Activated T-helper 2 cell treated with anti-CD3 and anti-CD28 coated beads, Interferon-gamma antibody, Interleukin-2, Interleukin-4, amounts not matched to agents 10 μg/mL and 5 μg/mL and 100 μg/mL, durations not matched to agents 14 hours and 24 hours and 36 hours (primary cell): ENCODE results near the gene ARHGAP24. TPM values are rescaled to one million over a fixed set of nuclear protein-coding genes. Genes with fewer than 3 reads are reported as not detected.

ENCODE experiments used
- DNase-seq: peaks from one replicate; pipeline ENCODE4 v3.0.0; 2021; ENCODE audit warnings: low spot score
- H3K27ac Mint-ChIP-seq: one replicate; pipeline ENCODE4 v1.8.0; 2021; ENCODE audit warnings: mixed read lengths
- H3K27me3 Mint-ChIP-seq: one replicate; pipeline ENCODE4 v1.8.0; 2021; ENCODE audit warnings: low read depth, mixed read lengths
- H3K36me3 Mint-ChIP-seq: one replicate; pipeline ENCODE4 v1.8.0; 2021; ENCODE audit warnings: low read depth, mixed read lengths
- H3K4me1 Mint-ChIP-seq: one replicate; pipeline ENCODE4 v1.8.0; 2021; ENCODE audit warnings: low read depth, mixed read lengths
- H3K4me3 Mint-ChIP-seq: one replicate; pipeline ENCODE4 v1.8.0; 2021; ENCODE audit warnings: low read depth, mild to moderate bottlenecking, moderate library complexity, mixed read lengths
- H3K9me3 Mint-ChIP-seq: one replicate; pipeline ENCODE4 v1.8.0; 2021; ENCODE audit warnings: mixed read lengths
- intact Hi-C: fragments of 100-400 bp; cut with micrococcal nuclease; formaldehyde crosslinking; loops from one replicate; pipeline ENCODE4 v1.15.1; 2023
- total RNA-seq: library from RNA; stranded (reverse); gene quantifications from 2 replicates; pipeline ENCODE4 v1.2.3, GENCODE V29; 2022

The ARHGAP24 gene
- not detected in 2 replicates for total RNA-seq

DNA sequence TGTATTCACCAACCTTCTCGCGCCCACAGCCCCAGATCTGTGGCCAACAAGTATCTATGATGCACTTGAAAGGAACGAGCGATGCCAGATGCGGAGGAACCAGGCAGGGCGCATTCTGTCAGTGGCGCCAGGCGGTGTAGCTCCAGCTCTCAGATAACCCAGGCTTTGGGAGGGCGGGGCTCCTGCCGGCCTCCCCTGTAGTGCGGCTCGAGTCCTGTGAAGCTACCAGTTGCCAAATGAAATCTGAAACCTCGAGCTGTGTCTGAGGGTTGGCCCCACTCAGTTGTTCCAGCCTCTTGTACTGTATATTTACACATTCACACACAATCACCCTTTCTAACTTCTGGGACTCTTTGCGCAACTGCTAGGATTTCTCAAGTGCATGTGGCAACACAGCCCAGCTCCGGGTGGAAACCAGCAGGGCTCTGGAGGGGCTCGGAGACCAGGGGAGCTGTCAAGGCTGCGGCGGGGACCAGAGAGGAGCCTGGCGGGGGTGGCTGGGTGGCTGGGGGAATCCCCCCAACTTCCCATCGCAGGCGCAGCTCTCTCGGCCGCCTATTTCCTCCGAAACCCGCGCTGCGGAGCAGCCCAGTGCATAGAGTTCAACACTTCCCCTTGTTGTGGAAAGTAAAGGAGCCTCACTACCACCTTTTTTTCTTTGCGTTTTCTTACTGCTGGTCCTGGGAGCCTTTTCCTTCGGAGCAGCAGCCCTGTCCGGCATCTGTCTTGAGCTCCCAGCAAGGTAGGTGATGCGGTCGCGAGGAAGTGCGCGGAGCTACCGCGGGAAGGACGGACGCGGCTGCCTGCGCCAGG is at the start of gene ARHGAP24:
Gene ARHGAP24, plus strand, starts transcription at position 333 of the 813 bp plus-strand sequence.
- H3K4me1 Mint-ChIP-seq: peaks cover 3% of the 10 kb centered on the region
- H3K27me3 Mint-ChIP-seq: peaks cover 29% of the 10 kb centered on the region
- no peak within 1 kb of the TSS for H3K27ac Mint-ChIP-seq
- no peaks in the 10 kb centered on the region for H3K36me3 Mint-ChIP-seq
- DNase-seq: no peak
- H3K4me3 Mint-ChIP-seq: no peak within 1 kb of the TSS
- intact Hi-C loops: no loop called here
- H3K9me3 Mint-ChIP-seq: no peaks in the 10 kb centered on the region

DNA sequence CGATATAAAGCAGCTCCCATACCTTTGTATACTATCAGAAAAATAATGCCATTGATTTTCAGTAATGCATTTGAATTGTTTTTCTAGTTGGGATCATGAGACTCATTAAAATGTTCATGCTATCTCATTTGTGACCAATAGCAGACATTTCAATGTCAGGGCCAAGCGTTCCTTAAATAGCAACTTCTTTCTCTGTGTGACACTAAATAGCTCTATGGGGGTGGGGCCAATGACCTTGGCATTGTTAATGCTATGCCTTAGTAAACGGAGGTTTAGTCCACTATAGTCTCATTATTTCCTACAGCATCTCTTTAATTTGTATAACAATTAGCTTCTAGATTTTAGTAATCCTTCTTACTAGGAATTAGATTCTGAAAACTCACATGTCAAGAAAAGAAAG is 48.6 kb upstream of the ARHGAP24 start:
- Mint-ChIP-seq H3K4me3 (no peak overlapping the region), H3K4me1 (no peaks in the 10 kb centered on the region), H3K27me3 (no peaks in the 10 kb centered on the region), H3K9me3 (peaks cover 4% of the 10 kb centered on the region), H3K36me3 (no peaks in the 10 kb centered on the region), H3K27ac (no peak overlapping the region)
- intact Hi-C loops: no loop called here
- DNase-seq: no peak

DNA sequence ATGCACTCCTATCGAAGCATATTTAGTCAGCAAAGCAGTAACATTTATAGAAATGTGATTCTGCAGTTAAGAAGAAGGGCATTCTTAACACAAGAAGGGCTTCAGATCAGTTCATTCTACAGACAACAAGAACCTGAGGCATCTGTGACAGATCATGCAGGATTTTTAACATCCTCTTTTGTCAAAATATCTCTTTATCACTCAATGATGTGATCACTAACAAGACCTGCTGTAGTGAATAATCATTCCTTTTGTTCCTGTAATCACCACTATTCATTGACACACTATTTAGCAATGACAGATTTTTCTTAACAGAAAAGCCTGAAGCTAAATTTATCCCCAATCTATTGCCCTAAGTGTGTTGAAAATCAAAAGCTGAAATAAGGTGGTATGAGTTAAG is 47.8 kb upstream of the ARHGAP24 start:
- H3K27ac Mint-ChIP-seq: no peak overlapping the region
- H3K4me1 Mint-ChIP-seq: no peaks in the 10 kb centered on the region
- DNase-seq: no peak
- no peaks in the 10 kb centered on the region for H3K27me3 Mint-ChIP-seq
- H3K36me3 Mint-ChIP-seq: no peaks in the 10 kb centered on the region
- H3K9me3 Mint-ChIP-seq: peaks cover 4% of the 10 kb centered on the region
- intact Hi-C loops: no loop called here
- no peak overlapping the region for H3K4me3 Mint-ChIP-seq

DNA sequence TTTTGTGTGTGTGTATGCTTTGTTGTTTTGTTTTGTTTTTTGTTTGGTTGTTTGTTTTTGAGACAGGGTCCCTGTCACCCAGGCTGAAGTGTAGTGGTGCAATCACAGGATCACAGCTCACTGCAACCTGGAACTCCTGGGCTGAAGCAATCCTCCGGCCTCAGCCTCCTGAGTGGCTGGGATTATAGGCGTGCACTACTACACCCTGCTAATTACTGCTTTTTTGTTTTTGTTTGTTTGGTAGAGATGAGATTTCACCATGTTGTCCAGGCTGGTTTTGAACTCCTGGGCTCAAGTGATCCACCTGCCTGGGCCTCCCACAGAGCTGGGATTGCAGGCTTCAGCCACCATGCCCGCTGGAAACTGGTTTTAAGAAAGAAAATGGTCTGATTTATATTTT is 44.7 kb upstream of the ARHGAP24 start:
- Mint-ChIP-seq H3K27me3 (no peaks in the 10 kb centered on the region), H3K9me3 (peaks cover 4% of the 10 kb centered on the region), H3K36me3 (no peaks in the 10 kb centered on the region), H3K27ac (no peak overlapping the region), H3K4me3 (no peak overlapping the region), H3K4me1 (no peaks in the 10 kb centered on the region)
- intact Hi-C loops: no loop called here
- no peak for DNase-seq

DNA sequence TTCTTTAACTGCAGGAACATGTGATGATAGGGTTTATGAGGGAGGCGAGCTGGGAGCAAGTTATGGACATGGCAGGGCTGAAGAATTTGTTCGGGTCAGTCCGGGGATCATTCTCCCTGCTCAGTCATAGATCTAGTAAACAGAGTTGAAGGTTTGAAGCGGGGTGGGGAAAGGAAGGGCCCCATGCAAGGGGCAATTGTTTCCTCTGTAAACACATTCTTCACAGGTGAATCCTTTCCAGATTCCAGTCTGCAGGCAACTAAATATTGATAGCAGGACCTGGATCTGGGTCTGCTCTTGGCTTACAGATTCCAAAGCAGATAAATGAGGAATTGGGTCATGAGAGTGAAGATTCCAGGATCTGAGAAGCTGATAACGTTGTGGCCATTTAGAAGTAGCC is 44.3 kb upstream of the ARHGAP24 start:
- Mint-ChIP-seq H3K27me3 (no peaks in the 10 kb centered on the region), H3K4me3 (no peak overlapping the region)
- intact Hi-C loops: no loop called here

DNA sequence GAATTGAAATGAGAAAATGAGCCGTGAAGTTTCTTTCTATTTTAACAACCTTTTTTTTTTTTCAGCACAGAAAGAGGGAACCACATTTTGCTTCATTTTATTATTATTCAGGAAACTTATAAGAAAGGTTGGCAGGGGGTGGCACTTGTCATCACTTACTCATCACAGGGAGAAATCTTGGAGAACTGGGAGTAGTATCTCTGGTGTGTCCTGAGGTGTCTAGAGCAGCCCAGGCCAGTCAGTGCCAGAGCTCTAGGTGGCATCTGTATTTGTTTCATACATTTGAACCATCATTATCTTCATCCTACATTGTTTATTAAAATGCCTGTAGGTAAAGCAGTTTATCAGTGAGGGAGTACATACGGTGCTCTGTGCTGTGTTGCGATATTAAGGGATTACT is 43.8 kb upstream of the ARHGAP24 start:
- H3K36me3 Mint-ChIP-seq: no peaks in the 10 kb centered on the region
- H3K4me3 Mint-ChIP-seq: no peak overlapping the region
- no peak overlapping the region for H3K27ac Mint-ChIP-seq
- intact Hi-C loops: no loop called here
- no peak for DNase-seq
- no peaks in the 10 kb centered on the region for H3K9me3 Mint-ChIP-seq
- H3K4me1 Mint-ChIP-seq: no peaks in the 10 kb centered on the region
- H3K27me3 Mint-ChIP-seq: no peaks in the 10 kb centered on the region

More for the DNA sequence above, 44.3 kb upstream of the ARHGAP24 start:
- Mint-ChIP-seq H3K36me3 (no peaks in the 10 kb centered on the region), H3K27ac (no peak overlapping the region), H3K4me1 (no peaks in the 10 kb centered on the region), H3K9me3 (peaks cover 4% of the 10 kb centered on the region)
- no peak for DNase-seq

DNA sequence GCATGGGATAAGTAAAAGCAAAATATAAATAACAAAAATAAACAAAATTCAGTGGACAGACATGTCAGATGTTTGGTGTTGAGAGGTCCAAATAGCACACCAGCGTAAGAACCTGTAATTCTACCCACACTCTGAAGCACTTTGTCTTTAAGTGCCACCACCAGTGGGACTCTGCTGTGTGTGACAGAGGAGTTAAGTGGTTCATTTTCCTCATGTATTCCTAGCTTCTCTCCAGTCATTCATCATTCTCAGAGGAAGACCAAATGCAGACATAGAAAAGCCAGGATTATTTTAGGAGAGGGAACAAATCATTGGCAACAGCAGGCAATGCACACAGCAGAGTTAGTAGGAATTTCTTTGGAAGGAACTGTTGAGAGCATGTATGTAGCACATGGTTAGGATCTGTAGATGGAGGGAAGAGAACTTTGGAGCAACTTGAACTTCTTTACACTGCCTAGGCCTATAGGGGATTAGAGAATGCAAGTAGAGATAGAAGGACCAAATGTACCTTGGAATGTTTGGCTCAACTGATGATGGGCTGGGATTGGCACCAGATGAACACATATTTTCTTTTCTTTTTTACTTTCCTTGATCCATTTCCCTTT is 43.0 kb upstream of the ARHGAP24 start:
- Mint-ChIP-seq H3K36me3 (no peaks in the 10 kb centered on the region), H3K4me1 (no peaks in the 10 kb centered on the region), H3K27ac (no peak overlapping the region), H3K27me3 (no peaks in the 10 kb centered on the region), H3K9me3 (no peaks in the 10 kb centered on the region), H3K4me3 (no peak overlapping the region)
- DNase-seq: no peak
- intact Hi-C loops: no loop called here

DNA sequence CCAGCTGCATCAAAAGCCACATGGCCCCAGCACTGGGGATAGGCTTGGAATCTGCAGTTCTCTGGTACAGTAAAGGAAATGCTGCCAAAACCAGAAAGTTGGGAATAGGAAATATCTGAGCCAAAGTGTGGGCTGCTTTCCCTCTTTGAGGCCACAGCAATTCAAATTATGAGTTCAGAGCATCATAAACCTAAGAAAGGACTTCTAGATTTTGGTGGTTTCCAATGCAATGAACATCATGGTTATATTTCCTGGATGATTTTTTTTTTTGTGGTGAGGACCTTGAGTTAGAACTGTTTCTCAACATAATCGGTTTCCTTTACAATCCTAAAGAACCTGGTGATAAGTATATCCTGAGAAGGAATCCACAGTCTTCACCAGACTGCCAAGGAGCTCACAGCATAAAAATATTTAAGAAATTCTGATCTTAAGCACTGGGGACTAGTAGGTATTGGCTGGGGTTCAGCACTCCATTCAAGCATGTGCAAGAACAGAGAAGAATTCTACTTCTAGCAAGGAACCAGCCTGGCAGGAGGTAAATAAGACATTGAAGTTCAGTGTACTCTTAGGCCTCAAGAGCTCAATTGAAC is 29.8 kb upstream of the ARHGAP24 start:
- Mint-ChIP-seq H3K9me3 (no peaks in the 10 kb centered on the region), H3K27me3 (no peaks in the 10 kb centered on the region), H3K4me3 (no peak overlapping the region), H3K4me1 (no peaks in the 10 kb centered on the region), H3K27ac (no peak overlapping the region), H3K36me3 (no peaks in the 10 kb centered on the region)
- DNase-seq: no peak
- intact Hi-C loops: no loop called here

DNA sequence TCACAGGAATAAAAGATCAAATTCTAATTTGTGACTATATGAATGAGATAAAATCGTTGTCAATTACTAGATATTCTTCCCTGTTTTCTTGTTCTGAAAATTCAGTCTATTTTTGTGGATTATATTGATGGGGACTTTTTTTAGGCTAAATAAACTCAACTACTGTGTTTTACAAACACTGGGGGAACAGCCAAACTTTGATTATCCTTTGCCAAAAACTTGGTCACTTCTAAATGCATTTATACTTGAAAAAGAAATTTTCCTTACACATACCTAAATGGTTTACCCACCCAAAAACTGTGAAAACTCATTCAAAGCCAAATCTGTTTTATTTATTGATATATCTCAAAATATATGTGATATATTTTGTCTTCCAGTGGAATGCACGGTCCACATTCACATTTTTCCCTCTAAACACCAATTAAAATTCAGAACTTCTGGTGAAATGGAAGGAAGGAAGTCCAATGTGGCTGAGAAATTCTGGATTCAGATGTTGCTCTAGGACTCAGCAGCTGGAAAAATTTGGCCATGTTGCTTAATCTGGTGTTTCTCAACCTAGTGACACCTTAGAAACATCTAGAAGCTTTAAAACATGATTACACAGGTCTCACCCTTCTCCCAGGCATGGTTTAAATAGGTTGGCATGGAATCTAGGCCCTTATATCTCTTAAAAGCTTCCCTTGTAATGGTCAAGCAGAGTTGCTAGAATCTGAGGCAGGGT is 28.6 kb upstream of the ARHGAP24 start:
- no peaks in the 10 kb centered on the region for H3K9me3 Mint-ChIP-seq
- no peaks in the 10 kb centered on the region for H3K27me3 Mint-ChIP-seq
- H3K36me3 Mint-ChIP-seq: no peaks in the 10 kb centered on the region
- DNase-seq: no peak
- intact Hi-C loops: no loop called here
- H3K27ac Mint-ChIP-seq: no peak overlapping the region
- no peak overlapping the region for H3K4me3 Mint-ChIP-seq
- no peaks in the 10 kb centered on the region for H3K4me1 Mint-ChIP-seq

DNA sequence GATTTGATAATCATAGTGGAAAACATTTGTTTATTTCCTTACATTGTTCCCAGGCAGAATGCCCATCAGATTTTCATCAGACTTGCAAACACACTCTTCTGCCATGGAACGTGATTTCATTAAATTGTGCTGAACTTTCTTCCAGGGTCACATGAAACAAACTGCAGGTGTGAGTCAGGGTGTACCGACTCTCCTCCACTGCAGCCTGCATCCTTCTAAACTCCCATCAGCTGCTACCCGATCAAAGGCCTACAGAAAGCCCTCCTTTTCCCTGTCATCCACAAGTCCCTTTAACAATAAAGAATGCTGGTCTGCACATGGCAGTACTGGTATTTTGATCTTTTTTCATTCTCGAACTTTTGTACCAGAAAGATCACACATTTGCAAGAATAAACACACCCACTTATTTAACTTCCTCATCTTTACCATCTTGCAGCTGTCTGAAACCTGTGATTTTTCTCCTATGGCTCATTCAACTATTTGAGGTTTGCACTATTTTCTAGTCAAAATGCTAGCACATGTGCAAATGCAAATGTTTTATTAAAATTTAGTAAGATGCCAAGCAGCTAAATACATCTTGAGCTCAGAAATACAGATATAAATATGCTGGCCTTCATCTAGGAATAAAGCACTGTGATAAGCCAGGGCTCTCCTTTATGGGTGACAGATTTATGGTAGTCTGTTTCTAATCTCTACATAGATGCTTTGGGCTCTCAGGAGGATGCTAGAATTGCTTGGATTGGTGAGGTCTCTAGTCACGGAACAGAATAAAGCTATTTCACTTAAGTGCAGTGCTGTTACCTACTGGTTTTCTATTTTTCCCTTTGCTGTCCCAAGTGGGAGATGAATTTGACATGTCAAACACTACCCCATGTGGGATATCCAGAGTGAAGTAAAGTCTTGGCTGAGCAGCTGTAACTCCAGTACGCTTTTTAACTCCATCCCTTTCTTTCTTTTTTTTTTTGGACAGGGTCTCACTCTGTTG is 25.8 kb upstream of the ARHGAP24 start:
- Mint-ChIP-seq H3K9me3 (no peaks in the 10 kb centered on the region), H3K36me3 (no peaks in the 10 kb centered on the region), H3K4me1 (no peaks in the 10 kb centered on the region), H3K27me3 (no peaks in the 10 kb centered on the region), H3K4me3 (no peak overlapping the region), H3K27ac (no peak overlapping the region)
- DNase-seq: no peak
- intact Hi-C loops: no loop called here

DNA sequence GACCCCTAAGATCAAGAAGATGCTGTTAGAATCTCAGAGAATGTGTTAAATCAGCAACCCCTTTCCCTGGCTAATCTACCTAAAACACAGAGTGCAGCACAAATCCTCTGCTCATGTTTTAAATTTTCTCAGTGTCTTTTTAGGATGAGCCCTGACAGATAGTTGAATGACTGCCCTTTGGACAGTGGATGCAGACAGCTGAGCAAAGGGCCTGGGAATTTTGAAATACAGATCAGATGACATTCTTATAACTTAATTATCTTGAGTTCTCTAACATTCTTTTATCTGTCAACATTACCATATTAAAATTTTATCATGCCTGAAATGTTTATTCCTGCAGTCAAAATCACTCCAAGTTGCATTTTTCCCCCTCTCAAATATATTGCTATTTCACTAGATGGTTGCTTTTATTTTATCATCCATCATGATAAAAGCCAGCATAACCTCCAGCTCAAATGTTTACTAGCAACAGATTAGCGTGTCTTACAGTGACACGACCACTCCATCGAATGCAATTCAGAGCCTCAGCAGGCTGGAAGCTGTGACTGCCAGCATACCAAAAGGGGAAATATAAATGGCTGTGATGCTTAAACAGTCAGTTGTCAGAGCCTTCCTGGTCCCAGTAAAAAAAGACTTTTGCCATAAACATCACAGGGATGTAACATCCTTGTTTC is 22.8 kb upstream of the ARHGAP24 start:
- intact Hi-C loops: no loop called here
- no peak overlapping the region for H3K27ac Mint-ChIP-seq
- no peaks in the 10 kb centered on the region for H3K27me3 Mint-ChIP-seq
- H3K9me3 Mint-ChIP-seq: no peaks in the 10 kb centered on the region
- no peak overlapping the region for H3K4me3 Mint-ChIP-seq
- H3K36me3 Mint-ChIP-seq: no peaks in the 10 kb centered on the region
- no peak for DNase-seq
- no peaks in the 10 kb centered on the region for H3K4me1 Mint-ChIP-seq

DNA sequence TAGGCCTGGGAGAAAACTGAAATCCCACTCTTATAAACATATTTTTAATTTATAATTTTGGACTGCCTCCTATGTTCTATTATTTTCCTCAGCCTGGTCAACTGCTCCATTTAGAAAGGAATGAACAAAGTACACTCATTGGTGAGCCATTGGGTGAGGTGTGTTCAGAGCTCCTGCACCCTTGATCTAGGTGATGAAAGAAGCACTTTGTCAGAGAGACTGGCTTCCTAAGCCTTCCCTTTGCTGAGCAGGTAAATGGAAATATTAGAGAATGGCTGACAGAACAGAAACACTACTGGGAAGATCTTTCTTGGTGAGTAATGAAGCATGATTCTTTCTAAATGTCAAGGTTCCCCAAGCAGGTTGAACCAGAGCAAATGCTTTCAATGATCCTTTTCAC is 19.0 kb upstream of the ARHGAP24 start:
- Mint-ChIP-seq H3K4me1 (no peaks in the 10 kb centered on the region), H3K27me3 (no peaks in the 10 kb centered on the region), H3K27ac (no peak overlapping the region), H3K4me3 (no peak overlapping the region), H3K36me3 (no peaks in the 10 kb centered on the region), H3K9me3 (no peaks in the 10 kb centered on the region)
- no peak for DNase-seq
- intact Hi-C loops: no loop called here
